HK-2 (cell line): ENCODE measurements around the gene NLK.
"Not testable (repeated sequence)": the region's sequence is repeated elsewhere in the genome, so short reads cannot be mapped to it uniquely, and the experiment has no call there.

Experiments used
- DNase-seq: peaks from one replicate; pipeline ENCODE4 v3.0.0-alpha.2; 2018; ENCODE audit not compliant: unreplicated experiment

NLK gene

GRCh38 chr17:28194382-28194781 is 151.9 kb downstream of the NLK start:
- DNase-seq: no peak

- no peak for DNase-seq
These were observed 154.2 kb downstream of the NLK start for GRCh38 chr17:28196636-28197035.

- no peak for DNase-seq
These were observed 156.6 kb downstream of the NLK start for GRCh38 chr17:28199115-28199514.

- DNase-seq: no peak
These were observed 157.3 kb downstream of the NLK start for GRCh38 chr17:28199728-28200127.

- DNase-seq: no peak
These were observed 158.8 kb downstream of the NLK start for GRCh38 chr17:28201315-28201714.

GRCh38 chr17:28204244-28204643 is 161.8 kb downstream of the NLK start:
- no peak for DNase-seq

GRCh38 chr17:28204751-28205150 is 162.3 kb downstream of the NLK start:
- peak; percentile 28 for DNase-seq

- no peak for DNase-seq
These were observed 163.8 kb downstream of the NLK start for GRCh38 chr17:28206292-28206691.

GRCh38 chr17:28211811-28212210 is 169.3 kb downstream of the NLK start:
- DNase-seq: no peak

GRCh38 chr17:28213578-28213977 is 171.1 kb downstream of the NLK start:
- DNase-seq: not testable (repeated sequence)

GRCh38 chr17:28216052-28216451 is 173.6 kb downstream of the NLK start:
- DNase-seq: no peak

GRCh38 chr17:28216528-28216927 is 174.1 kb downstream of the NLK start:
- DNase-seq: no peak

GRCh38 chr17:28219771-28220170 is 177.3 kb downstream of the NLK start:
- DNase-seq: no peak

- no peak for DNase-seq
These were observed 179.4 kb downstream of the NLK start for GRCh38 chr17:28221751-28222414.

- DNase-seq: no peak
These were observed 182.8 kb downstream of the NLK start for GRCh38 chr17:28225271-28225670.

- DNase-seq: no peak
These were observed 183.4 kb downstream of the NLK start for GRCh38 chr17:28225867-28226266.

GRCh38 chr17:28226563-28227315 is 184.3 kb downstream of the NLK start:
- DNase-seq: no peak

- DNase-seq: peak; percentile 48
These were observed 185.0 kb downstream of the NLK start for GRCh38 chr17:28227316-28228108.

- DNase-seq: no peak
These were observed 185.8 kb downstream of the NLK start for GRCh38 chr17:28228109-28228840.

GRCh38 chr17:28228986-28229729 is 186.7 kb downstream of the NLK start:
- no peak for DNase-seq

GRCh38 chr17:28230011-28230410 is 187.5 kb downstream of the NLK start:
- no peak for DNase-seq
